ENCODE results near the gene POPDC2.
"Not testable (repeated sequence)": the region's sequence is repeated elsewhere in the genome, so short reads cannot be mapped to it uniquely, and the experiment has no call there.

POPDC2 gene

GRCh38 chr3:119679874-119680273 lies 19.5 kb upstream of the POPDC2 start:
- no peak for TF ChIP-seq CTCF (IDR thresholded peaks at IDR 0.05; ENCODE audit: low read depth, low read length, missing control alignments)
- Histone ChIP-seq H3K27me3 (replicated peaks) (no peaks in the 10 kb centered on the region), H3K36me3 (replicated peaks) (no peaks in the 10 kb centered on the region), H3K27ac (no peak overlapping the region), H3K4me3 (ENCODE audit: low read depth, low read length) (no peak overlapping the region)
- no peak for DNase-seq
- in situ Hi-C loops (cut with HindIII; ENCODE audit: low pct_ligation_motif_present, low sequenced_read_pairs): no loop called here

- H3K27me3 ChIP-seq (replicated peaks); DNase-seq; H3K4me3 ChIP-seq (ENCODE audit: low read depth, low read length); H3K36me3 ChIP-seq (replicated peaks); H3K27ac ChIP-seq; in situ Hi-C loops (cut with HindIII; ENCODE audit: low pct_ligation_motif_present, low sequenced_read_pairs): not testable (repeated sequence)
Observed at GRCh38 chr3:119678209-119678608, 17.8 kb upstream of the POPDC2 start.

GRCh38 chr3:119677641-119677934 lies 17.2 kb upstream of the POPDC2 start:
- in situ Hi-C loops (cut with HindIII; ENCODE audit: low pct_ligation_motif_present, low sequenced_read_pairs): no loop called here
- Histone ChIP-seq H3K36me3 (replicated peaks) (peaks cover 7% of the 10 kb centered on the region), H3K27ac (peak overlapping the region; percentile 23), H3K4me3 (ENCODE audit: low read depth, low read length) (peak overlapping the region; percentile 75), H3K27me3 (replicated peaks) (no peaks in the 10 kb centered on the region)
- DNase-seq: no peak
- no peak for TF ChIP-seq CTCF (IDR thresholded peaks at IDR 0.05; ENCODE audit: low read depth, low read length, missing control alignments)

- H3K27me3 ChIP-seq (replicated peaks): no peaks in the 10 kb centered on the region
- H3K4me3 ChIP-seq (ENCODE audit: low read depth, low read length): peak within 1 kb of the TSS; percentile 75
- H3K27ac ChIP-seq: peak within 1 kb of the TSS; percentile 47
- DNase-seq: peak; percentile 93
- TF ChIP-seq CTCF (IDR thresholded peaks at IDR 0.05; ENCODE audit: low read depth, low read length, missing control alignments): no peak
- peaks cover 7% of the 10 kb centered on the region for H3K36me3 ChIP-seq (replicated peaks)
- in situ Hi-C loops (cut with HindIII; ENCODE audit: low pct_ligation_motif_present, low sequenced_read_pairs): no loop called here
Observed at GRCh38 chr3:119676771-119677640, 16.6 kb upstream of the POPDC2 start, which contains the start of gene COX17. Gene COX17, minus strand, starts transcription at chr3:119677406. Its CDS starts 96 bp downstream, at chr3:119677310.

- no peaks in the 10 kb centered on the region for H3K27me3 ChIP-seq (replicated peaks)
- no peak for TF ChIP-seq CTCF (IDR thresholded peaks at IDR 0.05; ENCODE audit: low read depth, low read length, missing control alignments)
- in situ Hi-C loops (cut with HindIII; ENCODE audit: low pct_ligation_motif_present, low sequenced_read_pairs): no loop called here
- no peak overlapping the region for H3K27ac ChIP-seq
- no peak for DNase-seq
- peaks cover 7% of the 10 kb centered on the region for H3K36me3 ChIP-seq (replicated peaks)
- peak overlapping the region; percentile 75 for H3K4me3 ChIP-seq (ENCODE audit: low read depth, low read length)
Observed at GRCh38 chr3:119676020-119676419, 15.6 kb upstream of the POPDC2 start.

GRCh38 chr3:119675188-119675874 lies 14.9 kb upstream of the POPDC2 start:
- H3K27ac ChIP-seq: no peak overlapping the region
- TF ChIP-seq CTCF (IDR thresholded peaks at IDR 0.05; ENCODE audit: low read depth, low read length, missing control alignments): no peak
- in situ Hi-C loops (cut with HindIII; ENCODE audit: low pct_ligation_motif_present, low sequenced_read_pairs): no loop called here

More at GRCh38 chr3:119675188-119675874, 14.9 kb upstream of the POPDC2 start:
- peaks cover 7% of the 10 kb centered on the region for H3K36me3 ChIP-seq (replicated peaks)
- H3K27me3 ChIP-seq (replicated peaks): no peaks in the 10 kb centered on the region
- DNase-seq: no peak
- H3K4me3 ChIP-seq (ENCODE audit: low read depth, low read length): no peak overlapping the region

Measured in brain microvascular endothelial cell (primary cell).